Measurements from ENCODE around the gene TMEM220.

TMEM220 gene

GRCh38 chr17:10729334-10730193, at the start of gene TMEM220:
Gene TMEM220 (minus strand): TSS chr17:10730023. CDS start chr17:10729851, 172 bp downstream.
- no peak for FAIRE-seq

GRCh38 chr17:10779609-10780008, 49.8 kb upstream of the TMEM220 start:
- FAIRE-seq: no peak

DNA sequence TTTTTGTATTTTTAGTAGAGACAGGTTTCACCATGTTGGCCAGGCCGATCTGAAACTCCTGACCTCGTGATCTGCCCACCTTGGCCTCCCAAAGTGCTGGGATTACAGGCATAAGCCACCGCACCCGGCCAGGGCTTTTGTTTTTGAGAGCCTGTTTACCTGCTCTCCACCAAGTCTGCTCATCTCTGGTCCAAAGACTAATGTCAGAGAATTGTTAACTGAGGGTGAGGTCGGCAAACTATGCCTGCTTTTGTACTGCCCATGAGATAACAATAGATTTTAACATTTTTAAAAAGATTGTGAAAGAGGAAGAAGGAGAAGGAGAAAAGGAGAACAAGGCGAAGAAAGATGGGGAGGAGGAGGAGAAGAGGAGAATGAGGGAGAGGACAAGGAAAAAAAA, 48.1 kb upstream of the TMEM220 start:
- FAIRE-seq: no peak

DNA sequence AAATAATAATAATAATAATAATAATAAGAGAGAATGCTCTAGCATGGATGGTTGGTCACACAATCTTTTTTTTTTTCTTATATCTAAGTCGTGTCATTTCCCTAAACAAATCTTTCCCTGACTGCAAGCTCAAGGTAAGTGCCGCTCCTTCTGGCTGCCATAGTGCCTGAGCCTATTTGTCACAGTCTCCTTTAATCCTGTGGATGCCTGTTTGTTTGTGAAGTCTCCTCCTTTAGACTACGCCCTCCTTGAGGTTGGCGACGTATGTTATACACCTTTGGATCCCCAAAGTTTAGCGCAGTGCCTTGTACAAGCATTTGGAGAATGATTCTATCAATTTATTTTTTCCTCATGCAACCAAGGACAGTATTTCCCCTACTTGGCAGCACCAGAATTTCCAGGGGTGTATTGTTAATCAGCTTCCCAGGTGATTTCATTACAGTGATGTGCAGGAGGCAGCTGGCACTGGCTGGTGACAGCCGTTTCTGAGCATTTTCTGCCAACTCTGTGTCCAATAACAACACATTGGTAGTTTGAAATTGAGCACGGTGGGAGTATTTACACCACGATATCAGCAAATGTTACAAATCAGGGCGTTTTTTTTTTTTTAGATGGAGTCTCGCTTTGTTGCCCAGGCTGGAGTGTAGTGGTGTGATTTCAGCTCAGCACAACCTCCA, 47.4 kb upstream of the TMEM220 start:
- no peak for FAIRE-seq

DNA sequence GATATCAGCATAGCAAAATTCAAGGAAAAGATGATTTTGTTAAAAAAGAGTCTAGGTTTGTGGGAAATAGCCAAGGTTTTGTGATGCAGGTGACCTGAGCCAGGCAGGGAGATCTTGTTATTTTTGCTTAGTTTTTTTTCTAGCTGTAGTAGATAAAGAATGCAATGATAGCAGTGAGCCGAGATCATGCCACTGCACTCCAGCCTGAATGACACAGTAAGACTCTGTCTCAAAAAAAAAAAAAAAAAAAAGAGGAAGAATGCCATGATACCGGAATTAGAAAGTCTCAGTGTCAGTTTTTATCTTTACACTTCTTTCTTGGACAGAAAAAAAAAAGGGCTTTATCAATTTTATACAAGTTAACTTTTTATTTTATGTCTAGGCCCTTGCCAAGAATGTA, 46.6 kb upstream of the TMEM220 start:
- no peak for FAIRE-seq

DNA sequence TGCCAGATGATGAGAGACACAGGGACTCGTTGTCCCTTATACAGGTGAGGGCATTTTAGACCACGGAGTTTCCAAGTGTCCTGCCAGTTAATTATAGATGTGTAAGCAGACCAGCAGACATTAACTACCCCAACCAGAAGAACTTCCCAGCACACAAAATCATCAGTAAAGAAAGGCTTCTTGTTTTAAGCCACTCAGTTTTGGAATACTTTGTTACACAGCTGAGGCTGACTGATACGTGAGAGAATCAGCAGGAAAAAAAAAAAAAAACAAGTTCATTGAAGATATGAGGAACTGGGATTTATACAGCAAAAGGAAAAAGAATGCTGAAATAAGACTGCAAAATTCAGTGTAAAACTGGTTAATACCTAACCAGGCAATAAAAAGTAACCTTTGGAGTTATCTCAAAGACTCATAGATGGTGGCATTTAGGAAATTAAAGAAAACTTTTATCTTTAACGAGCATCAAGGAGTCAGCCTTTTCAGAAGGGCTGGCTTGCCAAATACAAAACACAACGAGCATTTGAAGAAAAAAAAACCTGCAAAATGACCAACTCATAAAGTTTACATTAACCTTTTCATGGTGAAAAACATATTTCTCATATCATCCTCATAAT, 46.0 kb upstream of the TMEM220 start:
- FAIRE-seq: no peak

DNA sequence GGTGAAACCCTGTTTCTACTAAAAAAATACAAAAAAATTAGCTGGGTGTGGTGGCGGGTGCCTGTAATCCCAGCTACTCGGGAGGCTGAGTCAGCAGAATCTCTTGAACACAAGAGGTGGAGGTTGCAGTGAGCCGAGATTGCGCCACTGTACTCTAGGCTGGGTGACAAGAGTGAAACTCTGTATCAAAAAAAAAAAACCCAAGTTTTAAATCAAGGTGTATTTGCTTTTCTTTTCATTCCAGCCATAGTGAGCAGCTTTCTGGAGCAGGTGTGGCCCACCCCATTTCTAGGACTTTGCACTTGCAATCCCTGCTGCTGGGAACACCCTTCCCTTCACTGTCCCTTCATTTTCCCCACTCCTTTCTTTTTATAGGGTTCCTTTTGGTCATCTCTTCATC, 45.2 kb upstream of the TMEM220 start:
- no peak for FAIRE-seq

GRCh38 chr17:10773391-10773790, 43.6 kb upstream of the TMEM220 start:
- no peak for FAIRE-seq

DNA sequence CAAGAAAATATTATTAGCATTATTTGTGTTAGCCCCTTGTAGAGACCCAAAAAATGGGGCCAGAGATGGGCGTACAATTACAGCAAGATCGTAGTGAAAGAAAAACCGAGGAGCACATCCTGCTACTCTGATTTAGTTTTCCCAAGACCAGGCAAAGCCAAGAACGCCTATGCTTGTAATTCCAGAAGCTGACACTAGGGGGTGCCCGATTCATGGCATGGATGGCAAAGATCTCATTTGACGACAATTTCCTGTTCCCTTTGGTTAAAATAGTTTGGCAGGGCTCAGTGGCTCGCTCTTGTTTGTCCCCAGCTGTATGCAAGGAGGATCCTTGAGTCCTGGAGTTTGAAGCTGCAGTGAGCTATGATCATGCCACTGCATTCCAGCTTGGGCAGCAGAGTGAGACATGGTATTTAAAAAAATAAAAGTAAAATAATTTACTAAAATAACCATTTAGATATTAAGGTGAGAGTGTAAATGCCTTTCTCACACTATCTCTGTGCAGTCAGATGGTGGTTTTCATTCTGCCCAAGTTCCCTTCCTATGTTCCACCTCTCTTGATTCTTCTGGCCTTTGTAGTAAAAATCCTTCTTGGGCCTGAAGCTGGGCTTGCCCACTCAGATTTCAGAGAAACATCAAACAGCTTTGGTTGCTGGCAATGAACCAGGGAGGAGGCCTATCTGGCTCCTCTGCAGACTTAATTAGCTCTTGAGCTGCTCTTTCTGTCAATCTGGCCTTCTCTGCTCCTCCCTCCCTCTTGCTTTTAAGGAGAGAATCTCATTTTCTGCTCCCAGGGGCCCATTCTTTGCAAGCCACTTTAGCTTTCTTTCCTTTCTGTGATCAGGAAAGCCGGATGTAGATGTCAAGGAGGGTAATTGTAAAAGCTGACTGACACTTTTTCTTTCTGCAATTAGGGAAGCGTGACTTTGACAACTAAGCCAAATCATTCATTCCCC, 42.9 kb upstream of the TMEM220 start:
- FAIRE-seq: no peak

DNA sequence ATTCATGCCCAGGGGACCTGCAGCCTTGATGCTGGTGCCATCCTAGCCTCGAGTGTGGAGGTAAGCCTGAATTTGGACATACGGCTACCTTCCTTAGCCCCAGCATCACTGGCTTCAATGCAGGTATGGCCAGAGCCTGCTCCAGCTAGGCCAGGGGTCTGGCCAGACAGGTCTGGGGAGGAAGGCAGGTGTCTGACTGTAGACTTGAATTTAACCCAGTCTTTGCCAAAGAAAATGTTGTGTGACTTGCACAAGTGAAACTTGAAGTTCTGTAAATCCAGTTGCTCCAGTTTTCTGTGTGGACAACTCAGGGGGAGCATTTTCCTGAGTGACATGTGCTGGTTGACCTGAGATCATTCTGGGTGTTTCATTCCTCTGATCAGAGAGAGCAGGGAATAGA, 41.3 kb upstream of the TMEM220 start:
- FAIRE-seq: no peak

- FAIRE-seq: no peak
Measured at GRCh38 chr17:10769840-10770239, 40.0 kb upstream of the TMEM220 start.

DNA sequence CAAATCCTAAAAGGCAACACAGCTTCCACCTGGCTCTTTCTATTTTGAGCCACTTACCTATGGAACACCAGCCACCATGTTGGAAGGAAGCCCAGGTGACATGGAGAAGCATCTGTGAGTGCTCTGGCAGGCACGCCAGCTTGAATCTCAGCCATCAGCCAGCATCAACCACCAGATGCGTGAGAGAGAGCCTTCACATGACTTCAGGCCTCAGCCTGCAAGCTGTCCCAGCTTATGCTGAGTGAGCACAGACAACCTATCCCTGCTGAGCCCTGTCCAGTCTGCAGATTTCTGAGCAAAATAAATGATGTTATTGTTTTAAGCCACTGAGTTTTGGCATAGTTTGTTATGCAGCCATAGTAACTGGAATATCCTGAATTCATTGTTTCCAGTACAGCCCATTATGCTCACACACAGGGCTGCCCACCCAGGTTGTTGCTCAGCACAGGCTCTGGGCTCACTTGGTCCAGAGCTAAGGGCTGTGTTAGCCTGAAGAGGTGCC, 39.0 kb upstream of the TMEM220 start:
- FAIRE-seq: no peak

DNA sequence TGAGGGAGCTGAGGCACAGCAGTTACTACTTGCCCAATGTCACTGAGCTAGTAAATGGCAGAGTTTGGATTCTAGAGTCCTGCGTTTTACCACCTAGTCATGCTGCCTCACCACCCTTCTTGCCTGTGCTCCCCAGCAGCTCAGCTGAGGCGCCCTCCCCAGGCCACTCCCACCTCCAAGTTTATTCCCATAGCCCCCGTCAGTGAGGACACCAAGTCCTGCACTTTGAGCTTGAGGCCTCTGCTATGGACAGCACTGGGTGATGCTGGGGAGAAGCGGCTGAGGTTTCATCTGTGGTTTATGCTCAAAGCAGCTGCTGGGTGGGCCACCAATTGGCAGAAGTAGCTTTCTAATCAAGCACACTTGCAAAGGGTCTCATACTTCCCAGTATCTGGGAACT, 37.4 kb upstream of the TMEM220 start:
- FAIRE-seq: no peak

DNA sequence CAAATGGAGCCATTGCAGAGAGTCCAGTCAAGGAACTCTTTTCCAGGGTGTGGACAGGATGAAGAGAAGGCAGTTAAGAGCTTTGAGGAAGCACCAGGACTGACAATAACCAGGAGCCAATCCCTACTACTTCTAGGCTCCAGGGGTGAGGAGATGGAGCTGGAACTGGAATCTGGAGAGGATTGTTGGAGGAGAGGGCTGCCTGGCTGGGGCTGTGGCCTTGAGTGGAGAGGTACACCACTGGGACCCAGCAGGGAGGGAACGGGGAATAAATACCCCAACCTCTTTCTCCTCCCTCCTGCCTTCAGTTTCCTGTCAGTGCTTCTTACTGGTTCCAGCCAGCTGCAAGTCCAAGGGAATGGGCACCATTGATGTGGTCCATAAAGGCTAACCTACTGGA, 32.2 kb upstream of the TMEM220 start:
- no peak for FAIRE-seq

DNA sequence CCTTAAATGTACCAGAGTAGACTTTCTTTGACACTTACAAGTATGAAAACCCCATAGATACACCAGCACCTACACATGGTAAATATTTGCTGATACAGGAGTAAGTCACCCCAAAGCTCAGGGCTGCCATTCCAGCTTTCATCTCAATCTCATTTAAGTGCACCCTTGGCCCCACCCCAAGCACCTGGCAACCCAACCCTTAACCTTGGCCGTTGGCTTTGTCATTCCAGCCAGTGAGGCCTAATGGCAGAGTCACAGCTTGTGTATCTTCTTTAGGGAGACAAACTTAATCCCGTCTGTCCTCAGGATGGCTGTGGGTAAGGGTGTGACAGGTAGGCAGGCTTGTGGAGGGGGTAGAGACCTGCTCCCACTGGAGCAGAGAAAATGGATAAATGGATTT, 31.5 kb upstream of the TMEM220 start:
- no peak for FAIRE-seq

DNA sequence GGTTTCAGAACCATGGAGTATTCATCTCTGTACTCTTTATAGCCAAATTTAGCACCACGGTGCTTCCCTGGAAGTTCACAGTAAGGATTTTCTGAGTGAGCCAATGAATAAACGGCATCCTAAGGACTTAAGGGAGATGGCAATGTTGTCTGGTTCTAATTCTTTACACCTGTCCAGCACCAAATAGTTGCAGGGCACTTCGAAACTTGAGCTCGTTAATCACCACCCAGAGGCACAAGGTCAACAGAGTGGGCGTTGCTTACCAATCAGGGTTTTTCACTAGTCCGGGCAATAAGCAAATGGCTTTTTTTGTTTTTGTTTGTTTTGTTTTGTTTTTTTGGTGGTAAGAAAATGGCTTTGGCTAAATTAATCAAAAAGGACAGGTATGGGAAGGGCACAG, 28.2 kb upstream of the TMEM220 start:
- FAIRE-seq: no peak

DNA sequence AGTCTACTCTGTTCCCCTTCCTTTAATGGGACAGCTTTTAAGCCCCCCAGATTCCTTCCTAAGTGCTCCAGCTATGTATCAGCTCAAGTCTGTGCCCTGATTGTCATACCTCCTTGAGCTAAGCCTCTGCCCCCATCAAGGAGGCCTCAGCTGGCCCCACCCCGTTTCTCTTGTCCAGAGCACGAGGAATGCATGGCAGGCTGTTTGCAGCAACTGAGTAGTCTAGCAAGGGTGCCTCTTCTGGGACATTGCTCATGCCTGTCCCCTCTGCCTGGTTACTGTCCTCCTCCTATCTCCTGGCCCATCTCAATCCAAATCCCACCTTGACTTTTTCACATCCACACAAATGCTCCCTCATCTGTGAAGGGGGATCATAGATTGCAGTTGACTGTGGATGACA, 27.8 kb upstream of the TMEM220 start:
- no peak for FAIRE-seq

DNA sequence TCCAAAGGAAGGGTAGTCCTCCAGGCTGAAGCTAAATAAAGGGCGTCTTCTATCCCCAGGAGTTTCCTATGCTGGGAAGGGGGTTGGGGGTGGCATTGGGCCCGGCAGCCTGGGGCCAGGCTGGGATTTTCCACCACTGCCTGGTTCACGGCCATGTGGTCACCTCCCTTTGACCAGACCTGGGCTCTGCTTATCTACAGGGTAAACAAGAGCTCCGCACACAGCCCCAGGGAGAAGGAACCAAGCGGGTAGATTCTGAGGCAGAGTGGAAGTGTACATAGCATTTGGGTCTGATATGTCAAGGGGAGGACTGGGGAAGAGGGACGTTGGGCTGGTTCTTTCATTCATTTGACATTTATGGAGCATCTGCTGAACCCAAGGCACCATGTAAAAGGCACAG, 27.2 kb upstream of the TMEM220 start:
- no peak for FAIRE-seq

GRCh38 chr17:10756619-10757018, 26.8 kb upstream of the TMEM220 start:
- no peak for FAIRE-seq

- no peak for FAIRE-seq
Measured at GRCh38 chr17:10756185-10756584, 26.4 kb upstream of the TMEM220 start.

- FAIRE-seq: no peak
Measured at GRCh38 chr17:10755592-10756127, 25.8 kb upstream of the TMEM220 start.

- no peak for FAIRE-seq
Measured at GRCh38 chr17:10754861-10755591, 25.2 kb upstream of the TMEM220 start.

All from G401.6 (cell line).